ENCODE measurements around the gene ATP6V0E1.

DNA sequence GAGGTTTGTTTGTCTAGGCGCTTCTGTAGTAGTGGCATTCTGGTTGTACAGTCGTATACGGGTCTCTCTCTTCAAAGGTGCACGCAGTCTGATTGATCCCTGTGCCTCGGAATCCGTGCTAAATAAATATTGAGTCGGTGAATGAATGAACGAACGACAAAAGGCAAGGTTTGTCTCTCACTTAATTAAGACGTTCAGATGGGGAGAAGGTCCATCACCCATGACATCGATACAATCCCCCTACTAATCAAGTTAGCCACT lies 72.1 kb downstream of the ATP6V0E1 start:
- TF ChIP-seq TEAD4 (IDR thresholded peaks at IDR 0.05) (no peak), CREB1 (IDR thresholded peaks at IDR 0.05; ENCODE audit: low read depth) (no peak)
- TF ChIP-seq, protein P1, sequence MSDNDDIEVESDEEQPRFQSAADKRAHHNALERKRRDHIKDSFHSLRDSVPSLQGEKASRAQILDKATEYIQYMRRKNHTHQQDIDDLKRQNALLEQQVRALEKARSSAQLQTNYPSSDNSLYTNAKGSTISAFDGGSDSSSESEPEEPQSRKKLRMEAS (IDR thresholded peaks at IDR 0.05), result no peak
